ENCODE measurements around the gene PRR33.

Gene PRR33

GRCh38 chr11:1915795-1916131, 24.1 kb upstream of the PRR33 start:
- no peaks in the 10 kb centered on the region for H3K27me3 ChIP-seq (ENCODE audit: insufficient read depth, low read length, poor library complexity, severe bottlenecking)
- no peak for TF ChIP-seq EZH2phosphoT487 (IDR thresholded peaks at IDR 0.05; ENCODE audit: borderline replicate concordance)
- TF ChIP-seq CTCF (conservative IDR thresholded peaks at IDR 0.05; ENCODE audit: low read length) = no peak
- no peaks in the 10 kb centered on the region for H4K20me1 ChIP-seq (ENCODE audit: insufficient read depth, low read length, poor library complexity, severe bottlenecking)
- H3K36me3 ChIP-seq (ENCODE audit: insufficient read depth, low read length) = no peaks in the 10 kb centered on the region
- no peaks in the 10 kb centered on the region for H3K79me2 ChIP-seq (ENCODE audit: insufficient read depth, low read length)
- H3K4me1 ChIP-seq (ENCODE audit: insufficient read depth, low read length, poor library complexity, severe bottlenecking) = peaks cover 5% of the 10 kb centered on the region
- H3K9me2 ChIP-seq (replicated peaks; ENCODE audit: low read depth, low read length) = no peaks in the 10 kb centered on the region
- H3K4me3 ChIP-seq (ENCODE audit: low read length, poor library complexity, severe bottlenecking) = no peak overlapping the region
- H3K4me2 ChIP-seq (ENCODE audit: low read depth, low read length, poor library complexity, severe bottlenecking) = no peak overlapping the region
- no peak overlapping the region for H2AFZ ChIP-seq (ENCODE audit: low read length)
- no peaks in the 10 kb centered on the region for H3F3A ChIP-seq (ENCODE audit: low read depth)
- H3K9me3 ChIP-seq (ENCODE audit: insufficient read depth, low read depth, low read length) = no peaks in the 10 kb centered on the region
- no peak overlapping the region for H3K9ac ChIP-seq (ENCODE audit: low read depth, low read length, poor library complexity, severe bottlenecking)

GRCh38 chr11:1913271-1914060, 21.8 kb upstream of the PRR33 start:
- Histone ChIP-seq H3K27me3 (ENCODE audit: insufficient read depth, low read length, poor library complexity, severe bottlenecking) (no peaks in the 10 kb centered on the region), H3K9me2 (replicated peaks; ENCODE audit: low read depth, low read length) (no peaks in the 10 kb centered on the region), H4K20me1 (ENCODE audit: insufficient read depth, low read length, poor library complexity, severe bottlenecking) (no peaks in the 10 kb centered on the region), H3K4me3 (ENCODE audit: low read length, poor library complexity, severe bottlenecking) (no peak overlapping the region), H3K9ac (ENCODE audit: low read depth, low read length, poor library complexity, severe bottlenecking) (no peak overlapping the region), H3K9me3 (ENCODE audit: insufficient read depth, low read depth, low read length) (no peaks in the 10 kb centered on the region), H3K79me2 (ENCODE audit: insufficient read depth, low read length) (no peaks in the 10 kb centered on the region), H3K4me1 (ENCODE audit: insufficient read depth, low read length, poor library complexity, severe bottlenecking) (peaks cover 5% of the 10 kb centered on the region), H3F3A (ENCODE audit: low read depth) (no peaks in the 10 kb centered on the region), H2AFZ (ENCODE audit: low read length) (no peak overlapping the region), H3K36me3 (ENCODE audit: insufficient read depth, low read length) (no peaks in the 10 kb centered on the region), H3K4me2 (ENCODE audit: low read depth, low read length, poor library complexity, severe bottlenecking) (no peak overlapping the region)
- TF ChIP-seq EZH2phosphoT487 (IDR thresholded peaks at IDR 0.05; ENCODE audit: borderline replicate concordance) (no peak), CTCF (conservative IDR thresholded peaks at IDR 0.05; ENCODE audit: low read length) (no peak)

GRCh38 chr11:1912289-1912878, 20.7 kb upstream of the PRR33 start:
- Histone ChIP-seq H3K4me1 (ENCODE audit: insufficient read depth, low read length, poor library complexity, severe bottlenecking) (peaks cover 6% of the 10 kb centered on the region), H3K9me2 (replicated peaks; ENCODE audit: low read depth, low read length) (no peaks in the 10 kb centered on the region), H3K79me2 (ENCODE audit: insufficient read depth, low read length) (no peaks in the 10 kb centered on the region), H4K20me1 (ENCODE audit: insufficient read depth, low read length, poor library complexity, severe bottlenecking) (no peaks in the 10 kb centered on the region), H3K27me3 (ENCODE audit: insufficient read depth, low read length, poor library complexity, severe bottlenecking) (no peaks in the 10 kb centered on the region), H2AFZ (ENCODE audit: low read length) (no peak overlapping the region), H3F3A (ENCODE audit: low read depth) (no peaks in the 10 kb centered on the region), H3K36me3 (ENCODE audit: insufficient read depth, low read length) (no peaks in the 10 kb centered on the region), H3K9ac (ENCODE audit: low read depth, low read length, poor library complexity, severe bottlenecking) (no peak overlapping the region), H3K9me3 (ENCODE audit: insufficient read depth, low read depth, low read length) (no peaks in the 10 kb centered on the region), H3K4me2 (ENCODE audit: low read depth, low read length, poor library complexity, severe bottlenecking) (no peak overlapping the region), H3K4me3 (ENCODE audit: low read length, poor library complexity, severe bottlenecking) (no peak overlapping the region)
- TF ChIP-seq EZH2phosphoT487 (IDR thresholded peaks at IDR 0.05; ENCODE audit: borderline replicate concordance) = no peak
- no peak for TF ChIP-seq CTCF (conservative IDR thresholded peaks at IDR 0.05; ENCODE audit: low read length)
